HepG2 (cell line): ENCODE measurements around the gene KMT2A.

ENCODE experiments used
- DNMT1 ChIP-seq: sonication (generic); formaldehyde crosslinking; IDR thresholded peaks from 2 replicates; pipeline ENCODE4 v1.5.1; 2020; ENCODE audit warnings: mild to moderate bottlenecking, missing genetic modification reagents
- REST ChIP-seq, 2 experiments: IDR thresholded peaks; 2 replicates each; pipeline ENCODE4 v1.6.1; 2011 to 2012; ENCODE audit warnings: low read length in 2 of 2, borderline replicate concordance in 1 of 2, low read depth in 1 of 2, mild to moderate bottlenecking in 1 of 2, moderate library complexity in 1 of 2
- RXRA ChIP-seq: sonication (generic); formaldehyde crosslinking; IDR thresholded peaks from 2 replicates; pipeline ENCODE4 v1.5.1; 2020; ENCODE audit warnings: missing genetic modification reagents
- ZNF350 ChIP-seq: sonication (generic); formaldehyde crosslinking; IDR thresholded peaks from 2 replicates; pipeline ENCODE4 v1.4.0; 2020; ENCODE audit warnings: mild to moderate bottlenecking, low read depth, missing genetic modification reagents, borderline replicate concordance
- TF ChIP-seq, protein P1 (sequence below): sonication (generic); formaldehyde crosslinking; IDR thresholded peaks from 2 replicates; pipeline ENCODE4 v1.5.0; 2020; ENCODE audit warnings: mild to moderate bottlenecking, missing genetic modification reagents, moderate library complexity

DNA sequence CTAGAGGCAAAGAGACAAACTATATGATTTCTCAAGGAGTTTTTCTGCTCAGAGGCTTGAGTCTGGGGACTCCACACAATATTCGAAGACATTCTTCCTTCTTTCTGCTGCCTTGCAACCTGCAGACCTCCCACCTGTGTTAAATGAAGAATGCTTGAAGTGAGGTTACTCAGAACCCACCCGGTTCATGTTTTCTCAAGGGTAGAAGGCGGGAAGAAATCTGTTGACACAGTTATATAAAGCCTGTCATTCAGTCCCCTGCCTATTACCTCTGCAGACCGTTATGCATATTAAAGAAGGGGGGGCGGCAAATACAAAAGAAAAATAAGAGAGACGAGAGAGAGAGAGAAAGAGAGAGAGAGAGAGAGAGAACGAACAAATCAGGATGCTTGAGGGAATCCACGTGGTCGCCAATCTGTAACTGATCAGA, 2.2 kb upstream of the KMT2A start:
- TF ChIP-seq ZNF350 (CRISPR knock-in tag) (no peak), DNMT1 (CRISPR knock-in tag) (no peak), REST (IDR thresholded peaks at IDR 0.05; ENCODE audit: borderline replicate concordance in 1 of 2, low read depth in 1 of 2, low read length in 2 of 2) (no peak), RXRA (no peak)
- TF ChIP-seq, protein P1, sequence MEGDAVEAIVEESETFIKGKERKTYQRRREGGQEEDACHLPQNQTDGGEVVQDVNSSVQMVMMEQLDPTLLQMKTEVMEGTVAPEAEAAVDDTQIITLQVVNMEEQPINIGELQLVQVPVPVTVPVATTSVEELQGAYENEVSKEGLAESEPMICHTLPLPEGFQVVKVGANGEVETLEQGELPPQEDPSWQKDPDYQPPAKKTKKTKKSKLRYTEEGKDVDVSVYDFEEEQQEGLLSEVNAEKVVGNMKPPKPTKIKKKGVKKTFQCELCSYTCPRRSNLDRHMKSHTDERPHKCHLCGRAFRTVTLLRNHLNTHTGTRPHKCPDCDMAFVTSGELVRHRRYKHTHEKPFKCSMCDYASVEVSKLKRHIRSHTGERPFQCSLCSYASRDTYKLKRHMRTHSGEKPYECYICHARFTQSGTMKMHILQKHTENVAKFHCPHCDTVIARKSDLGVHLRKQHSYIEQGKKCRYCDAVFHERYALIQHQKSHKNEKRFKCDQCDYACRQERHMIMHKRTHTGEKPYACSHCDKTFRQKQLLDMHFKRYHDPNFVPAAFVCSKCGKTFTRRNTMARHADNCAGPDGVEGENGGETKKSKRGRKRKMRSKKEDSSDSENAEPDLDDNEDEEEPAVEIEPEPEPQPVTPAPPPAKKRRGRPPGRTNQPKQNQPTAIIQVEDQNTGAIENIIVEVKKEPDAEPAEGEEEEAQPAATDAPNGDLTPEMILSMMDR (CRISPR knock-in tag): no peak
